Transverse colon (tissue), 4 donors: ENCODE data around the gene ME1.

Experiments
- EP300 ChIP-seq: sonication (generic); formaldehyde crosslinking; IDR thresholded peaks from one replicate; pipeline ENCODE4 v1.6.1; 2017; ENCODE audit warnings: antibody characterized with exemption, low read depth
- POLR2A ChIP-seq: fragments of 450-650 bp; IDR thresholded peaks from one replicate; pipeline ENCODE4 v1.6.1; 2016; ENCODE audit warnings: antibody characterized with exemption, mild to moderate bottlenecking, moderate library complexity
- POLR2AphosphoS5 ChIP-seq, 3 donors: sonication (generic); formaldehyde crosslinking; IDR thresholded peaks; one replicate each; pipeline ENCODE4 v1.6.1; 2016; ENCODE audit warnings: antibody characterized with exemption in 3 of 3
- TF ChIP-seq, protein P1 (sequence below), 5 experiments: fragments of 200-600 bp in 3 of 5; fragments of 450-650 bp in 2 of 5; sonication (generic) in 3 of 5; IDR thresholded peaks; 1 replicate in 2 of 5; 2 replicates in 3 of 5; pipeline ENCODE4 v1.5.1; 2016 to 2017; ENCODE audit warnings: antibody characterized with exemption in 5 of 5, inconsistent platforms in 3 of 5, mild to moderate bottlenecking in 2 of 5, moderate library complexity in 1 of 5

DNA sequence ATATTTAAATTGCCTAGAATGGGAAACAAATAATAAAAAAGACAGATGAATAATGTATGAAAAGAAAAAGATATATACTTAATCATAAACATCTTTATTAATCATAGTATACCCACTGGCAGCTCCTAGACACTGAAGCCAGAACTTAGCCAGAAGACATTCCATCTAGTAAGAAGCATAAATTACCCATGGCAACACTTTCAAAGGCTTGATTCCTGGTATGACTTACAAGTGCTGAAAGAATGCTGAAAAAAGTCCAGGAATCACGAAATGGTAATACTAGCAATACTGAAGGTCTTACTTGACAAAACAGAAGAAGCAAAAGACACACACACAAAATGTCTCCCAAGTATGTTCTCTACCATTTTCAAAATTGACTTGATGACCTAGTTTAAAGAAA is 199.7 kb downstream of the ME1 start:
- TF ChIP-seq, protein P1, sequence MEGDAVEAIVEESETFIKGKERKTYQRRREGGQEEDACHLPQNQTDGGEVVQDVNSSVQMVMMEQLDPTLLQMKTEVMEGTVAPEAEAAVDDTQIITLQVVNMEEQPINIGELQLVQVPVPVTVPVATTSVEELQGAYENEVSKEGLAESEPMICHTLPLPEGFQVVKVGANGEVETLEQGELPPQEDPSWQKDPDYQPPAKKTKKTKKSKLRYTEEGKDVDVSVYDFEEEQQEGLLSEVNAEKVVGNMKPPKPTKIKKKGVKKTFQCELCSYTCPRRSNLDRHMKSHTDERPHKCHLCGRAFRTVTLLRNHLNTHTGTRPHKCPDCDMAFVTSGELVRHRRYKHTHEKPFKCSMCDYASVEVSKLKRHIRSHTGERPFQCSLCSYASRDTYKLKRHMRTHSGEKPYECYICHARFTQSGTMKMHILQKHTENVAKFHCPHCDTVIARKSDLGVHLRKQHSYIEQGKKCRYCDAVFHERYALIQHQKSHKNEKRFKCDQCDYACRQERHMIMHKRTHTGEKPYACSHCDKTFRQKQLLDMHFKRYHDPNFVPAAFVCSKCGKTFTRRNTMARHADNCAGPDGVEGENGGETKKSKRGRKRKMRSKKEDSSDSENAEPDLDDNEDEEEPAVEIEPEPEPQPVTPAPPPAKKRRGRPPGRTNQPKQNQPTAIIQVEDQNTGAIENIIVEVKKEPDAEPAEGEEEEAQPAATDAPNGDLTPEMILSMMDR (IDR thresholded peaks at IDR 0.05) = no peak
- TF ChIP-seq POLR2A (no peak), EP300 (no peak), POLR2AphosphoS5 (IDR thresholded peaks at IDR 0.05) (no peak)
